ENCODE measurements around the gene UHMK1. TPM values are rescaled to one million over a fixed set of nuclear protein-coding genes. Genes with fewer than 3 reads are reported as not detected.

UHMK1 gene
- polyA plus RNA-seq, 1 experiment, result 16.9 TPM

- Histone ChIP-seq H3K4me3 (ENCODE audit: low read depth, low read length) (no peak overlapping the region), H3K36me3 (ENCODE audit: control insufficient read depth, insufficient read depth, low read length) (0 out of 2 replicates have a peak, but pooled peaks cover 1% of the 10 kb centered on the region), H3K27me3 (ENCODE audit: control insufficient read depth, insufficient read depth, low read length) (no peaks in the 10 kb centered on the region)
- no peak for DNase-seq (ENCODE audit: low read depth)
- no peak for TF ChIP-seq CTCF (IDR thresholded peaks at IDR 0.05; ENCODE audit: insufficient read depth, low read depth, low read length)
- CTCF ChIA-PET, result no interaction called here
- POLR2A ChIA-PET, result no interaction called here
Measured at GRCh38 chr1:162578936-162579335, 81.3 kb downstream of the UHMK1 start.

Small RNA genes lying within 50 kb of the gene (small RNA-seq; reads per million reads assigned to genes)
- gene UQCRBP2 (ENCODE audit: insufficient read length, low read depth, low replicate concordance), result not detected

Other genes starting within 250 kb of the UHMK1 start
- gene SPATA46, start 121.0 kb upstream of the UHMK1 start, polyA plus RNA-seq (2011; rRNA removed), result not detected in 2 replicates
- gene C1orf226, start 116.1 kb upstream of the UHMK1 start, polyA plus RNA-seq (2011; rRNA removed), result 1.0 and 1.3 TPM in 2 replicates
- gene SH2D1B, start 85.7 kb upstream of the UHMK1 start, polyA plus RNA-seq (2011; rRNA removed), result 0.05 TPM in 1 of 2 replicates, not detected in the other
- 33.6 and 70.4 TPM in 2 replicates for gene UAP1, start 63.9 kb downstream of the UHMK1 start, polyA plus RNA-seq (2011; rRNA removed)
- 267 and 282 TPM in 2 replicates for gene DDR2, start 134.6 kb downstream of the UHMK1 start, polyA plus RNA-seq (2011; rRNA removed)

All from BJ (cell line).